Brain microvascular endothelial cell (primary cell): ENCODE results near the gene RNF207.

Source experiments
- DNase-seq: peaks from one replicate; pipeline ENCODE4 v3.0.0-alpha.2; 2020
- H3K27ac ChIP-seq: fragments of 250-450 bp; sonication (Bioruptor Pico); 2 replicates; pipeline ENCODE4 v1.5.1; 2020; ENCODE audit warnings: mild to moderate bottlenecking, moderate library complexity
- H3K27me3 ChIP-seq: fragments of 250-450 bp; sonication (Bioruptor Pico); replicated peaks from 2 replicates; pipeline ENCODE4 v1.5.1; 2020; ENCODE audit warnings: mild to moderate bottlenecking
- H3K36me3 ChIP-seq: fragments of 250-450 bp; sonication (Bioruptor Pico); replicated peaks from 2 replicates; pipeline ENCODE4 v1.5.1; 2020; ENCODE audit warnings: mild to moderate bottlenecking
- H3K4me3 ChIP-seq: 2 replicates; pipeline ENCODE4 v1.5.1; 2011; ENCODE audit warnings: low read depth, mild to moderate bottlenecking, control low read depth, low read length, moderate library complexity
- in situ Hi-C: cut with HindIII; loops from 2 replicates; pipeline ENCODE4 v1.10.0; 2017; ENCODE audit warnings: low sequenced_read_pairs, low pct_ligation_motif_present
- TF ChIP-seq, protein P1 (sequence below): IDR thresholded peaks from 2 replicates; pipeline ENCODE4 v1.5.1; 2011; ENCODE audit warnings: low read depth, mild to moderate bottlenecking, moderate library complexity, low read length, control low read depth, inconsistent platforms; ENCODE audit errors: missing control alignments

The RNF207 gene

DNA sequence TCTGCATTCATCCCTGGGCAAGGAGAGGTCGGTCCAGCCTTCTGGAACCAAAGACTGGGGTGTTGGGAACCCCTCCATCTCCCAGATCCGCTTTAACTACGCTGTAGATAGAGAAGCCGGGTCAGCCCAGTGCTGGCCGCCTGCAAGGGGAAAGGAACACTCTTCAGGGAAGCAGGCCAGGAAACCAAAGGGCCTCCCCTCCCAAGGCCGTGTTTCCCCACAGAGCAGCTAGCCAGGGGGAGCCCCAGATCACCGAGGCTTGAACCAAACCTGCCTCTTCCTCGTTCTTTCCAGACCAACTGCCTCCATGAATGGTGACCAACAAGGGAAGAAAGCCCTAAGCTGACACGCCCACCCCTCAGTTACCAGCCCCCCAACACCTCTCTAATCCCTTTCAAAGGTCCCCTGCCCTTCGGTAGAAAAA is 24.6 kb upstream of the RNF207 start:
- no peak for DNase-seq
- Histone ChIP-seq H3K27ac (no peak overlapping the region), H3K27me3 (peaks cover 37% of the 10 kb centered on the region), H3K4me3 (no peak overlapping the region), H3K36me3 (peaks cover 12% of the 10 kb centered on the region)
- TF ChIP-seq, protein P1, sequence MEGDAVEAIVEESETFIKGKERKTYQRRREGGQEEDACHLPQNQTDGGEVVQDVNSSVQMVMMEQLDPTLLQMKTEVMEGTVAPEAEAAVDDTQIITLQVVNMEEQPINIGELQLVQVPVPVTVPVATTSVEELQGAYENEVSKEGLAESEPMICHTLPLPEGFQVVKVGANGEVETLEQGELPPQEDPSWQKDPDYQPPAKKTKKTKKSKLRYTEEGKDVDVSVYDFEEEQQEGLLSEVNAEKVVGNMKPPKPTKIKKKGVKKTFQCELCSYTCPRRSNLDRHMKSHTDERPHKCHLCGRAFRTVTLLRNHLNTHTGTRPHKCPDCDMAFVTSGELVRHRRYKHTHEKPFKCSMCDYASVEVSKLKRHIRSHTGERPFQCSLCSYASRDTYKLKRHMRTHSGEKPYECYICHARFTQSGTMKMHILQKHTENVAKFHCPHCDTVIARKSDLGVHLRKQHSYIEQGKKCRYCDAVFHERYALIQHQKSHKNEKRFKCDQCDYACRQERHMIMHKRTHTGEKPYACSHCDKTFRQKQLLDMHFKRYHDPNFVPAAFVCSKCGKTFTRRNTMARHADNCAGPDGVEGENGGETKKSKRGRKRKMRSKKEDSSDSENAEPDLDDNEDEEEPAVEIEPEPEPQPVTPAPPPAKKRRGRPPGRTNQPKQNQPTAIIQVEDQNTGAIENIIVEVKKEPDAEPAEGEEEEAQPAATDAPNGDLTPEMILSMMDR: no peak
- in situ Hi-C loops: no loop called here

DNA sequence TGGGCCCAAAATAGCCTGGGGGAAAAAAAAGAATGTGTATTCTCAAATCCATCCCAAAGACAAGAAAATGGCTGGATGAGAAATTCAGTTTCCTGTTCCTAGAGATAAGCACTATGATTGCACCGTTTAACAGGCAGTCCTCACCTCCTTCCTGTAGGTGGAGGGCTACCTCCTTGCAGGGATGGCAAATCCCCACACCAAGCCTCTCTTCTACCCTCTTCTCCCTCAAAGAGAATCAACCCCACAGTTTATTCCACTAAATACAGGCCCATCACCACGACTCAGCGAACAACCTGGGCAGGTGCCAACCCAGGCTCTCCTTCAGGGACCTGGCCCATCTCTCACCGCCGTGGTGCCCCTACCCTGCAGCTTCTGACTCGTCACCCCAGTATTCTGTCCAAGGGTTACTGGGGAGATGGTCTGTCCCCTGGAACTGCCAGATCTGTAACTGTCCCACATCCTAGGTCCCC is 22.4 kb upstream of the RNF207 start:
- Histone ChIP-seq H3K27me3 (peaks cover 18% of the 10 kb centered on the region), H3K36me3 (peaks cover 29% of the 10 kb centered on the region), H3K27ac (no peak overlapping the region), H3K4me3 (no peak overlapping the region)
- TF ChIP-seq, protein P1: peak; percentile 36
- in situ Hi-C loops: no loop called here
- DNase-seq: no peak

DNA sequence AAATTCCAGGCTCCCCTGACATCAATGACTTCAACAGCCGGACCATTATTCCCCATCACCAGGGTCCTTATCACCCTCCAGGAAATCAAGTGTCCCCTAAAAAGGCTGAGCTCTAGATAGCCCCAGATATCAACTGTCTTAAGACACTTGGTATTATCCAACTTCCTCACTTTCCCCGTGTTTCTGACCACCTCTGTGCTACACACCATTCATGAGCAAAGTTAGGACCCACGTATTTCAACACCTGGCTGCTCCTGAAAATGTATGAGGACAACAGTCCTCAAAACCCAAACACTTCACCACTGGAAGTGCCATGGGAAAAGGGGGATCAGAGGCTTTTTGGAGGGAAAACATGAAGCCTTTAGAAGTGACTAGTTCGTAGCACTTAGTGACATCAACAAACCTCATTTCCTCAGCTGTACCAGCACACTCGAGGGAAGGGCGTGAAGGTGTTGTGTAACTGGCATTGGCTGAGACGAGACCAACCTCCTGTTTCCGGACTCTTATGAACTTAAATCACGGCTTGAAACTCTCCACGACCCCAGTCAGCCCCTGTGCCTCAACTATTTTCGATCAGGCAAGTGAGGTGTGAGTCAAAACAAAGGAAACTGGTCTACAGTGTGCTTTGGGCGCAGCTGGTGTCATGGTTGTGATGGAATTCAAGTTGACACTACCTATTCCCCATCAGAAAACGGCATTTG is 21.7 kb upstream of the RNF207 start:
- peaks cover 33% of the 10 kb centered on the region for H3K36me3 ChIP-seq
- in situ Hi-C loops: no loop called here
- H3K27me3 ChIP-seq: peaks cover 12% of the 10 kb centered on the region
- DNase-seq: no peak
- H3K27ac ChIP-seq: no peak overlapping the region
- H3K4me3 ChIP-seq: no peak overlapping the region
- TF ChIP-seq, protein P1: no peak

DNA sequence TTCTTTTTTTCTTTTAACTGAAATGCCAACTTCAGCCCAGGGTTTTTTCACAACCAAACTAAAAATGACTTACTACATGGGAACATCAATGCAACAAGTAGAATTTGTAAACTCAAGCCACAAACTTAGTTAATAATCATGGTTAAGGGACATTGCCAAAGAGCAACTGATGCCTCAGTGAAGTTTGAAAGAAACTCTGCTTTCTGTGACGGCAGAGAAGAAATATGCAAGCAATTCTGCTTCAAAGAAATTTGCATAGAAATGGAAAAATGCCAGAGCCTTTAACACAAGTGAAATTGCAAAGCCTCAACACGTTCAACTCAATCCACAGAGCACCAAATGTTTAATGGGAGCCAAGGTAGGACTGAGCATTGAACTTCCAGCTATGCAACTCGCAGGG is 20.8 kb upstream of the RNF207 start:
- Histone ChIP-seq H3K4me3 (no peak overlapping the region), H3K27ac (no peak overlapping the region), H3K27me3 (peaks cover 11% of the 10 kb centered on the region), H3K36me3 (peaks cover 40% of the 10 kb centered on the region)
- in situ Hi-C loops: no loop called here
- TF ChIP-seq, protein P1: no peak
- peak; percentile 31 for DNase-seq

DNA sequence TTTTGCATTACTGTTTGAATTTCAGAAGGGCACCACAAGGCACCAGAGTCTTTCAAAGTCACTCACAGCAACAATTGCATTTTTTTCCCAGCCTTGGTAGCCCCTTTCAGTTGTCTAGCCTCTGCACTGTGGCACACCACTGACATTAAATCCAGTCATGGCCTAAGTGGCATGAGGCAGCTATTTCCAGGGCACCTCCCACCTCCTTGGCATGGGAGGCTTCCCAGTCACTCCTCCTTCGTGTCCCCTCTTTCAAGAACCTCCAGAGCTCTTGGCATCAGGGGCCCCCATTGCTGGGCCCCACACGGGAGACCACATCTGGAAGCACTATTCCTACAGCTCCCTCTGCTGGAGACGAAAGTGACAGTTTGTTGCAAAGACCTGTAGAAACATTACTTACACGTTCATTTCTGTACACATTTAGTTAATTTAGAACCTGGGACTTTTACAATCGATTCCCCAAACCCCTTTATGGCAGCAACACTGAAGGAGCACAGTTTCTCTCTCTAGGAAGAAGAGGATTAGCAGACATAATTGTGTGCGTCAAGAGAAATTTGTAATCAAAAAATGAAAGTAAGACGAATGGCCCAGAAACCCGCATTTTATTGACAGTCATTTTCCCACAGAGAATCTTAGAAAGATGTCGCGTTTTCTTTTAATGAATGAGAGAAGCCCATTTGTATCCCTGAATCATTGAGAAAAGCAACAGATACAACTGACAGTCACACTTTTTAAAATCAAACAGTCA is 20.1 kb upstream of the RNF207 start:
- in situ Hi-C loops: no loop called here
- TF ChIP-seq, protein P1: peak; percentile 72
- Histone ChIP-seq H3K27me3 (peaks cover 4% of the 10 kb centered on the region), H3K27ac (no peak overlapping the region), H3K4me3 (no peak overlapping the region), H3K36me3 (peaks cover 46% of the 10 kb centered on the region)
- peak; percentile 39 for DNase-seq
